Tibial artery (tissue), 4 donors: ENCODE results near the gene TSEN15.

Source experiments
- DNase-seq, 2 donors: peaks; one replicate each; pipeline ENCODE4 v3.0.0-alpha.2; 2019
- H3K27ac ChIP-seq, 2 donors: fragments of 200-600 bp; sonication (generic) in 1 of 2; 1 replicate in 1 of 2; 2 replicates in 1 of 2; pipeline ENCODE4 v1.5.1; 2018 to 2019; ENCODE audit warnings: mild to moderate bottlenecking in 1 of 2
- H3K27me3 ChIP-seq, 2 donors: fragments of 200-600 bp; sonication (generic) in 1 of 2; one replicate each; pipeline versions ENCODE4 v1.5.1 to v1.6.0; 2016 to 2019
- H3K36me3 ChIP-seq, 3 donors: fragments of 200-600 bp; sonication (generic) in 2 of 3; one replicate each; pipeline ENCODE4 v1.5.1; 2016 to 2019; ENCODE audit warnings: mild to moderate bottlenecking in 2 of 3
- H3K4me1 ChIP-seq, 4 donors: fragments of 200-600 bp; sonication (generic) in 2 of 4; 1 replicate in 3 of 4; 2 replicates in 1 of 4; pipeline ENCODE4 v1.5.1; 2016 to 2019
- H3K4me3 ChIP-seq, 2 donors: fragments of 200-600 bp; sonication (generic) in 1 of 2; 1 replicate in 1 of 2; 2 replicates in 1 of 2; pipeline ENCODE4 v1.5.1; 2018 to 2019; ENCODE audit warnings: mild to moderate bottlenecking in 2 of 2
- H3K9me3 ChIP-seq, 3 donors: fragments of 200-600 bp; sonication (generic) in 1 of 3; one replicate each; pipeline ENCODE4 v1.5.1; 2016 to 2019
- intact Hi-C: fragments of 100-400 bp; cut with DNase I; formaldehyde crosslinking; loops from one replicate; pipeline ENCODE4 v1.15.0; 2023; ENCODE audit warnings: low total_unique reads
- TF ChIP-seq, protein P1 (sequence below), 2 experiments: fragments of 200-600 bp in 1 of 2; fragments of 450-650 bp in 1 of 2; IDR thresholded peaks; one replicate each; pipeline ENCODE4 v1.5.1; 2017 to 2019; ENCODE audit warnings: antibody characterized with exemption in 2 of 2, mild to moderate bottlenecking in 1 of 2, moderate library complexity in 1 of 2

TSEN15 gene

DNA sequence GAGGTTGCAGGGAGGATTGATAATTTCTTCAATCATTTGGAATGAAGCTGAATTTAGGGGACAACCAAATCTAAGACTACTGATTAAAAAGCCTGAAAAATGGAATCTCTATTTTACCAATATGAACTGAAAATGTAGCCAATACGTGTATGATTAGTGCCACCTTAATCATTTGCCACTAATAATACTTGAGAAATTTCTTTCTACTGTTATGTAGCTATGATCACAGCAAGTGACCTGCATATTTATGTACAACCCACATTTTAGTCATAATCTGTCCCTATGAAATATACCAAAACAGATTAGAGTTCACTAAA is 20.5 kb upstream of the TSEN15 start:
- H3K27me3 ChIP-seq, result peaks cover 0 to 14% of the 10 kb centered on the region in 2 donors
- H3K27ac ChIP-seq, result no peak overlapping the region
- H3K36me3 ChIP-seq, result no peaks in the 10 kb centered on the region
- H3K9me3 ChIP-seq, result no peaks in the 10 kb centered on the region
- intact Hi-C loops, result no loop called here
- H3K4me3 ChIP-seq, result no peak overlapping the region
- no peak for DNase-seq
- peaks cover 0 to 5% (median 2%) of the 10 kb centered on the region in 4 donors for H3K4me1 ChIP-seq
- TF ChIP-seq, protein P1, sequence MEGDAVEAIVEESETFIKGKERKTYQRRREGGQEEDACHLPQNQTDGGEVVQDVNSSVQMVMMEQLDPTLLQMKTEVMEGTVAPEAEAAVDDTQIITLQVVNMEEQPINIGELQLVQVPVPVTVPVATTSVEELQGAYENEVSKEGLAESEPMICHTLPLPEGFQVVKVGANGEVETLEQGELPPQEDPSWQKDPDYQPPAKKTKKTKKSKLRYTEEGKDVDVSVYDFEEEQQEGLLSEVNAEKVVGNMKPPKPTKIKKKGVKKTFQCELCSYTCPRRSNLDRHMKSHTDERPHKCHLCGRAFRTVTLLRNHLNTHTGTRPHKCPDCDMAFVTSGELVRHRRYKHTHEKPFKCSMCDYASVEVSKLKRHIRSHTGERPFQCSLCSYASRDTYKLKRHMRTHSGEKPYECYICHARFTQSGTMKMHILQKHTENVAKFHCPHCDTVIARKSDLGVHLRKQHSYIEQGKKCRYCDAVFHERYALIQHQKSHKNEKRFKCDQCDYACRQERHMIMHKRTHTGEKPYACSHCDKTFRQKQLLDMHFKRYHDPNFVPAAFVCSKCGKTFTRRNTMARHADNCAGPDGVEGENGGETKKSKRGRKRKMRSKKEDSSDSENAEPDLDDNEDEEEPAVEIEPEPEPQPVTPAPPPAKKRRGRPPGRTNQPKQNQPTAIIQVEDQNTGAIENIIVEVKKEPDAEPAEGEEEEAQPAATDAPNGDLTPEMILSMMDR (IDR thresholded peaks at IDR 0.05), result no peak

DNA sequence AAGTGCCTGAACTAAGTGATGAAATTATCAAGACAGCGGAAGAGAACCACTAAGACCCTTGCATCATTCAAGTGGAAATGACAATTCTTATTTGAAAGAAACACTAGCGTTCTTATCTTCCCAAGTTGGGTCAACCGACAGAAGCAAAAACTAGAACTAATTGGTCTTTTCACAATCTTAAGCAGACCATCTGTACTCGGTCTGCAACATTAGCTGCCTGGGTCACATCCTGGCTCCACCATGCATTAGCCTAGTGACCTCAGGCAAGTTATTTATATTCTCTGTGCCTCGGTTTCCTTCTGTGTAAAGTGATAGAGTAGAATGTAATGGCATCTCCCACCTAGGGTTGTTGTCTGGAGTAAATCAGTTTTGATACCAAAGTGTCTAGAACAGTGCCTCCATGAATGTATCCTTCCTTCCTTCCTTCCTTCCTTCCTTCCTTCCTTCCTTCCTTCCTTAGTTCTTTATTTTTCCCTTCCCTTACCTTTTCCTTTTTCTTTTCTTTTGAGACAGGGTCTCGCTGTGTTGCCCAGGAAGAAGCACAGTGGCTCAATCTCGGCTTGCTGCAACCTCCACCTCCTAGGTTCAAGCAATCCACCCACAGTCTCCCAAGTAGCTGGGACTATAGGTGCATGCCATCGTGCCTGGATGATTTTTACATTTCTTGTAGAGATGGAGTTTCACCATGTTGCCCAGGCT is 20.0 kb upstream of the TSEN15 start:
- no peaks in the 10 kb centered on the region for H3K9me3 ChIP-seq
- H3K36me3 ChIP-seq, result no peaks in the 10 kb centered on the region
- H3K27ac ChIP-seq, result no peak overlapping the region
- peaks cover 0 to 19% of the 10 kb centered on the region in 2 donors for H3K27me3 ChIP-seq
- TF ChIP-seq, protein P1 (IDR thresholded peaks at IDR 0.05), result no peak
- DNase-seq, result no peak
- H3K4me3 ChIP-seq, result no peak overlapping the region
- peaks cover 0 to 10% (median 7%) of the 10 kb centered on the region in 4 donors for H3K4me1 ChIP-seq
- intact Hi-C loops, result no loop called here

DNA sequence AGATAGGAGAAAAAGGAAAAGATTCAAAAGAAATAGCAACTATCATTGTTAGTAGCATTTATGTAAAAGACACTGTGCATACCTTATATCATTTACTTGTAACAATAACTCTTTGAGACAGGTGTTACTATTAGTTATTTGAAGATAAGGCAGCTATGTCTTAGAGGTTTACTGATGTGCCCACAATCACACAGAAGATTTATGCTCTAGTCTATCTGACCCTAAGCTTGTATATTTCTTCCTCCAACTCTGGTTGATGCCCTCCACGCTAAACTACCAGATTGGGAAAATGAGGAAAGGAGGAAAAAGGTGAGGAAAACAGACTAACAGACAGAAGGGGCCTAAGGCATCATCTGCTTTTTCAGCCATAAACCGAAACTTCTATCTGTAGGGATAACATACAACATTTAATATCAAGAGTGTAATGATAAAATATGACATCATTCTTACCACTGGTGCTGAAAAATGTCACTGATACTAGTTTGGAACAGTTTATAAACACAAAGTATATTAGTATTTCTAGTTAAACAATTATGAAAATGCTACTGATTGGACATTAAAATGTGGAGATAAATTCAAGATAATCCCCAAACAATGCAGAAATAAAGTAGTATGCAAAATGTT is 19.1 kb upstream of the TSEN15 start:
- Histone ChIP-seq H3K27ac (no peak overlapping the region), H3K4me1 (peaks cover 0 to 15% (median 10%) of the 10 kb centered on the region in 4 donors), H3K4me3 (no peak overlapping the region), H3K9me3 (no peaks in the 10 kb centered on the region), H3K36me3 (no peaks in the 10 kb centered on the region), H3K27me3 (peaks cover 0 to 19% of the 10 kb centered on the region in 2 donors)
- no peak for DNase-seq
- intact Hi-C loops, result no loop called here
- TF ChIP-seq, protein P1 (IDR thresholded peaks at IDR 0.05), result no peak

DNA sequence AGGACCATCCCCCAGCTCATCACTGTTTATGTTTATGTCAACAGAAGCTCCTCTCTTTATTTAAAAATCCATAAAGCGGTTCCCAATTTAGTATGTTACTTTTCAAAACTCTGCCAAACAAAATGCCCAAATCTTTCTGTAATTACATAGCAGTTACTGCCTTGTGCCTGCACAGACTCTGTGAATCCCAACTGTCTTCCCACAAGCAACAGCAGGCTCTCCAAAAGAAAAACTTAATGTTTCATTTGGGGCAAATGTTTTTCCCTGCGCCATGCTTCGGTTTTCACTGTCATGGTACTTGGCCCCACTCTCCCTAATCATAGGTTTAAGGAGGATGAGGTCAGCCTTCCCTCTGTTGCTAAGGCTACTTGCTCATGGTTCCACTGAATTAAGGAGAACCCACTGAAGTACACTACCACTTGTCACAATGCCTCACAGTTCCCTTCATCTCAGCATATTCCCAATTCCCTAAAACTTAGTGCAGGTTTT is 18.6 kb upstream of the TSEN15 start:
- TF ChIP-seq, protein P1 (IDR thresholded peaks at IDR 0.05), result no peak
- Histone ChIP-seq H3K36me3 (no peaks in the 10 kb centered on the region), H3K4me1 (peaks cover 0 to 20% (median 13%) of the 10 kb centered on the region in 4 donors), H3K4me3 (no peak overlapping the region), H3K27ac (no peak overlapping the region), H3K27me3 (peaks cover 0 to 19% of the 10 kb centered on the region in 2 donors), H3K9me3 (no peaks in the 10 kb centered on the region)
- intact Hi-C loops, result no loop called here
- DNase-seq, result no peak

DNA sequence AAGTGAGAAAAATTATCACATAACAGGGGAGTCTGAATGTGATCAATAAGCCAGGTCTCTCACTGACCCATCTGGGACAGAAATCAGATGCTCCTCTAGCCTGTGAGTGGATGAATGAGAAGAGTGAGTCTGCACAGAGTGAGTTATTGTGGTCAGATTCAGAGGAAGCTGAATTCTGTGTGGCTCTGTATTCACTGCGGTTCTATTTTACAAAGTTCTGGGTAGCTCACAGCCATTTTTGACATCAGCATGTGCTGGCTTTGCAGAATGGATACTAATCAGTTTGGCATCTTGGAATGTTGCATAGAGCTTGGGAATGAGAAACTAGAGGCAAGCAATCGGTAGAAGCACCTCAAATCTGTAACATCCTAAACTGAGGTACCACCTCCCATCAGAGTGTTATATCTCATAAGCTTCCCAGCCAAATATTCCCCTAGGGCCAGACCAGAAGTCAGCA is 17.8 kb upstream of the TSEN15 start:
- no peak overlapping the region for H3K4me3 ChIP-seq
- no peak for DNase-seq
- no peaks in the 10 kb centered on the region for H3K36me3 ChIP-seq
- intact Hi-C loops, result no loop called here
- TF ChIP-seq, protein P1 (IDR thresholded peaks at IDR 0.05), result no peak
- H3K9me3 ChIP-seq, result no peaks in the 10 kb centered on the region
- H3K4me1 ChIP-seq, result peaks cover 0 to 20% (median 13%) of the 10 kb centered on the region in 4 donors
- H3K27me3 ChIP-seq, result peaks cover 0 to 19% of the 10 kb centered on the region in 2 donors
- H3K27ac ChIP-seq, result no peak overlapping the region
